ENCODE results near the gene SLC9A9. TPM values are rescaled to one million over a fixed set of nuclear protein-coding genes. Genes with fewer than 3 reads are reported as not detected.

SLC9A9 gene
- total RNA-seq, 6 experiments from 2014 or later, result 1.3 to 6.3 (median 3.0) TPM

- Histone ChIP-seq H3K27me3 (no peaks in the 10 kb centered on the region), H3K36me3 (no peaks in the 10 kb centered on the region), H3K4me1 (no peaks in the 10 kb centered on the region), H3K4me3 (no peak overlapping the region), H3K27ac (no peak overlapping the region), H3K9me3 (no peaks in the 10 kb centered on the region)
- DNase-seq (no peak), ATAC-seq (peak in 2 of 4 donors; percentile 61)
- TF ChIP-seq, protein P1, sequence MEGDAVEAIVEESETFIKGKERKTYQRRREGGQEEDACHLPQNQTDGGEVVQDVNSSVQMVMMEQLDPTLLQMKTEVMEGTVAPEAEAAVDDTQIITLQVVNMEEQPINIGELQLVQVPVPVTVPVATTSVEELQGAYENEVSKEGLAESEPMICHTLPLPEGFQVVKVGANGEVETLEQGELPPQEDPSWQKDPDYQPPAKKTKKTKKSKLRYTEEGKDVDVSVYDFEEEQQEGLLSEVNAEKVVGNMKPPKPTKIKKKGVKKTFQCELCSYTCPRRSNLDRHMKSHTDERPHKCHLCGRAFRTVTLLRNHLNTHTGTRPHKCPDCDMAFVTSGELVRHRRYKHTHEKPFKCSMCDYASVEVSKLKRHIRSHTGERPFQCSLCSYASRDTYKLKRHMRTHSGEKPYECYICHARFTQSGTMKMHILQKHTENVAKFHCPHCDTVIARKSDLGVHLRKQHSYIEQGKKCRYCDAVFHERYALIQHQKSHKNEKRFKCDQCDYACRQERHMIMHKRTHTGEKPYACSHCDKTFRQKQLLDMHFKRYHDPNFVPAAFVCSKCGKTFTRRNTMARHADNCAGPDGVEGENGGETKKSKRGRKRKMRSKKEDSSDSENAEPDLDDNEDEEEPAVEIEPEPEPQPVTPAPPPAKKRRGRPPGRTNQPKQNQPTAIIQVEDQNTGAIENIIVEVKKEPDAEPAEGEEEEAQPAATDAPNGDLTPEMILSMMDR (IDR thresholded peaks at IDR 0.05), result no peak
- no peak for TF ChIP-seq POLR2A (IDR thresholded peaks at IDR 0.05)
- intact Hi-C loops (cut with DNase I), result no loop called here
- 20% methylated on average over 1 of the region's 1 CpG for WGBS (ENCODE audit: insufficient coverage, low coverage, low lambda C conversion rate, missing lambda C conversion rate)
Observed at GRCh38 chr3:143685491-143685890, 162.8 kb downstream of the SLC9A9 start.

DNA sequence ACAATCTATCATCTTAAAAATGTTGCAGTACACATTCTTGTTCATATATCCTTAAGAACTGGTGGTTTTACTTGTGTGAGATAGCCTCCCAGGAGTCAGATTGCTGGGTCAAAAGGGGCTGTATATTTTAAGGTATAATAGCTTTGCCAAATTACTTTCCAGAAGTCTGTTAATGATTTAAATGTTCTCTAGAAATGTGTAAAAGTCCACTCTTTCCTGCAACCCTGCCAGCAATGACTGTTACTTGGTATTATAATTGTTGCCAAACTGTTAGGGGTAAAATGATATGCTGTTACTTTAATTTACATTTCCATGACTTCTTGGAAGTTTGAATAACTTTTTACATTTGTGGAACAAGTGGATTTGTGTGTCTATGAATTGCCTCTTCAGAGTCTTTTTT lies 170.8 kb downstream of the SLC9A9 start:
- ATAC-seq (peak; percentile 76 to 90 (median 83)), DNase-seq (no peak)
- H3K9me3 ChIP-seq, result no peaks in the 10 kb centered on the region
- H3K4me1 ChIP-seq, result peaks cover 0 to 8% (median 2%) of the 10 kb centered on the region in 4 donors
- H3K36me3 ChIP-seq, result no peaks in the 10 kb centered on the region
- intact Hi-C loops (cut with DNase I), result no loop called here
- H3K4me3 ChIP-seq, result peak overlapping the region in 1 of 3 donors; percentile 9
- no peaks in the 10 kb centered on the region for H3K27me3 ChIP-seq
- peak overlapping the region in 1 of 3 donors; percentile 17 for H3K27ac ChIP-seq
- no peak for TF ChIP-seq POLR2A (IDR thresholded peaks at IDR 0.05)
- TF ChIP-seq, protein P1 (IDR thresholded peaks at IDR 0.05), result no peak

- TF ChIP-seq POLR2A (IDR thresholded peaks at IDR 0.05), result no peak
- TF ChIP-seq, protein P1 (IDR thresholded peaks at IDR 0.05), result no peak
- no peak overlapping the region for H3K27ac ChIP-seq
- ATAC-seq, result no peak
- H3K4me3 ChIP-seq, result no peak overlapping the region
- no peak for DNase-seq
- H3K4me1 ChIP-seq, result peaks cover 0 to 8% (median 2%) of the 10 kb centered on the region in 4 donors
- WGBS (ENCODE audit: insufficient coverage, low coverage, low lambda C conversion rate, missing lambda C conversion rate), result 59% methylated on average over 3 of the region's 3 CpGs
- H3K27me3 ChIP-seq, result no peaks in the 10 kb centered on the region
- intact Hi-C loops (cut with DNase I), result no loop called here
- no peaks in the 10 kb centered on the region for H3K36me3 ChIP-seq
- no peaks in the 10 kb centered on the region for H3K9me3 ChIP-seq
Observed at GRCh38 chr3:143676747-143677146, 171.5 kb downstream of the SLC9A9 start.

DNA sequence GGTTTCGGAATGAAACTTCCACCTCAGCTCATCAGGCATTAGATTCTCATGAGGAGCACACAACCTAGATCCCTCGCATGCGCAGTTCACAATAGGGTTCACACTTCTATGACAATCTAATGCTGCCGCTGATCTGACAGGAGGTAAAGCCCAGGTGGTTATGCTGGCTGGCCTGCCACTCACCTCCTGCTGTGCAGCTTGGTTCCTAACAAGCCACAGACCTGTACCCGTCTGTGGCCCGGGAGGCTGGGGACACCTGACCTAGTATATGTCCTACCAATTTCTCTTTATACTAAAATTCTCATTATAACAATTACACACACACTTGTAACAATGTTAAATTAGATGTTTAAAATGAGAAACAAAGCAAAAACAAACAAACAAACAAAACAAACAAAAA lies 172.2 kb downstream of the SLC9A9 start:
- Histone ChIP-seq H3K4me3 (no peak overlapping the region), H3K27ac (no peak overlapping the region), H3K36me3 (no peaks in the 10 kb centered on the region), H3K4me1 (peaks cover 0 to 8% (median 2%) of the 10 kb centered on the region in 4 donors), H3K27me3 (no peaks in the 10 kb centered on the region), H3K9me3 (no peaks in the 10 kb centered on the region)
- no peak for TF ChIP-seq POLR2A (IDR thresholded peaks at IDR 0.05)
- TF ChIP-seq, protein P1 (IDR thresholded peaks at IDR 0.05), result no peak
- ATAC-seq (no peak), DNase-seq (no peak)
- intact Hi-C loops (cut with DNase I), result no loop called here
- 88% methylated on average over 3 of the region's 6 CpGs for WGBS (ENCODE audit: insufficient coverage, low coverage, low lambda C conversion rate, missing lambda C conversion rate)

Data from right lobe of liver (tissue), 6 donors.